Medulla oblongata (tissue), 1 donor: Measurements from ENCODE around the gene NOLC1.

ENCODE experiments used
- DNase-seq: peaks from one replicate; pipeline ENCODE4 v3.0.0-alpha.2; 2015; ENCODE audit errors: extremely low spot score

The NOLC1 gene

GRCh38 chr10:102151774-102152544 is at the start of gene NOLC1:
Gene NOLC1 (plus strand): TSS chr10:102152389. CDS start chr10:102152411, 22 bp downstream.
- peak; percentile 97 for DNase-seq

GRCh38 chr10:102102421-102102820 is 49.8 kb upstream of the NOLC1 start:
- DNase-seq, result no peak

GRCh38 chr10:102106998-102107397 is 45.2 kb upstream of the NOLC1 start:
- no peak for DNase-seq

GRCh38 chr10:102109166-102110116 is 42.7 kb upstream of the NOLC1 start:
- DNase-seq, result no peak

GRCh38 chr10:102111276-102111675 is 40.9 kb upstream of the NOLC1 start:
- no peak for DNase-seq

GRCh38 chr10:102112210-102112817 is 39.9 kb upstream of the NOLC1 start:
- DNase-seq, result no peak

- DNase-seq, result no peak
Measured at GRCh38 chr10:102113261-102113955, 38.8 kb upstream of the NOLC1 start.

- no peak for DNase-seq
Measured at GRCh38 chr10:102113956-102114857, 38.0 kb upstream of the NOLC1 start.

GRCh38 chr10:102114861-102115618 is 37.1 kb upstream of the NOLC1 start:
- peak; percentile 98 for DNase-seq

- DNase-seq, result peak; percentile 38
Measured at GRCh38 chr10:102115775-102116174, 36.4 kb upstream of the NOLC1 start.

- no peak for DNase-seq
Measured at GRCh38 chr10:102116656-102117055, 35.5 kb upstream of the NOLC1 start.

- DNase-seq, result peak; percentile 93
Measured at GRCh38 chr10:102117391-102118159, 34.6 kb upstream of the NOLC1 start.

- DNase-seq, result peak; percentile 67
Measured at GRCh38 chr10:102118867-102119266, 33.3 kb upstream of the NOLC1 start.

GRCh38 chr10:102119417-102120141 is 32.6 kb upstream of the NOLC1 start:
- DNase-seq, result peak; percentile 80

GRCh38 chr10:102120142-102120990 is 31.8 kb upstream of the NOLC1 start, which contains the start of gene LDB1:
Gene LDB1 (minus strand): TSS chr10:102120368. CDS start chr10:102120110, 258 bp downstream.
- DNase-seq, result peak; percentile 92

GRCh38 chr10:102120991-102121738 is 31.0 kb upstream of the NOLC1 start:
- peak; percentile 54 for DNase-seq
